Measurements from ENCODE around the gene ITGA11.
A peak's percentile ranks its signal among the peaks of the same experiment; 100 is the strongest.

The ITGA11 gene

DNA sequence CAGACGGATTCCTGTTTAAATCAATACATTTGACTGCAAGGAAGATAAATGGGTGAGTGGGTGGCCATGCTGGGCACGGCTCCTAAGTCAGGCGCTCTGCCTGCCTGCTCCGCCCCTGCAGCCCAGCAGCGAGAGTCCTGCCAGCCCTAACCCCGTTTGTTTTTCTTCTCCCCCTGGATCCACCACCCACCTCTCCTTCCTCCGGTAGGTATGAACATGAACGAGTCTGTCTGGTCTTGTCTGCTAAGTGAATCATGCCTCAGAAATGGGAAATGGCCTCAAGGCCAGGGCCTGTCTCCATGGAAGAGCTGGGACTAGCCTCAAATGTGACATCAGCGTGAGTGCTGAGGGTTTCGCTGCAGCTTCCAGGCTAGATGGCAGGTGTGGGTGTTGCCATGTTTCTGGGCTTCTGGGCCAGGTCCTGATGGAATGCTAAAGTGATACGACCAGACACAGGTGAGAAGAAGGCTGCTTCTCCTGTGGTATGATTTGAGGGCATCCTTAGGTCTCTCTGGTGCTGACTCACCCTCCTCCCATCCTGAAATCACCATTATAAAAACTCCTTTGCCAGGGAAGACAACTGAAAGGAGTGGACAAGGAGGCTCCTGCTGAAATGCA is 160.0 kb downstream of the ITGA11 start:
- DNase-seq (ENCODE audit: low spot score): peak; percentile 61

DNA sequence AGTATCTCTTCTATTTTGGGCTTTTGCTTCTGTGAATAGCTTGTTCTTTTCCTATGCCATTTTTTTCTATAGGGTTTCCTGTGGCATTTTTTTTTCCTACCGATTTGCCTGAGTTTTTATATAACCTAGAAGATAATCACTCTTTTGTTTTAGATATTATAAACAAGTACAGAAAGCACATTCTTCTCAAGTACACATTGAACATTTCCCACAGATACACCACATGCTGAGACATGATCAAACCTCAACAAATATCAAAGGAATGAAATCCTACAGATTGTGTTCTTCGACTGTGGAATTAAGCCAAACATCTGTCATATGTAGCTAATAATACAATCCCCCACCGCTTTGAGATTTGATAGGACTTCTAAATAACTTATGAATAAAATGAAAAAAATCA is 163.6 kb downstream of the ITGA11 start:
- no peak for DNase-seq (ENCODE audit: low spot score)

DNA sequence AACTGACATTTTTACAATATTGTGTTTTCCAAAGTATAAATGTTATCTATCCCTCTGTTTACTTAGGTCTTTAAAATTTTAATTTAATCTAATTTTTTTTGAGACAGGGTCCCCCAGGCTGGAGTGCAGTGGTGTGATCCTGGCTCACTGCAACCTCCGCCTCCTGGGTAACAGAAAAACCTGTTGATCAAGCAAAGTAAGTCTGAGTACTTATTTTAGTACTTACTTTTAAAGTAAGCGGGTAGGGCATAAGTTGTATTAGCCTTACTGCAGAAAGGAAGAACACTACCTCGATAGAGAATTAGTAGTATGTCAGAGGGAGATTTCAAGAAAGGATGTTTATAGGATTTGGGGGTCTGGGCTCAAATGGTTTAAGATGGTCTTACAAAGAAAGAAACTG is 166.3 kb downstream of the ITGA11 start:
- no peak for DNase-seq (ENCODE audit: low spot score)

DNA sequence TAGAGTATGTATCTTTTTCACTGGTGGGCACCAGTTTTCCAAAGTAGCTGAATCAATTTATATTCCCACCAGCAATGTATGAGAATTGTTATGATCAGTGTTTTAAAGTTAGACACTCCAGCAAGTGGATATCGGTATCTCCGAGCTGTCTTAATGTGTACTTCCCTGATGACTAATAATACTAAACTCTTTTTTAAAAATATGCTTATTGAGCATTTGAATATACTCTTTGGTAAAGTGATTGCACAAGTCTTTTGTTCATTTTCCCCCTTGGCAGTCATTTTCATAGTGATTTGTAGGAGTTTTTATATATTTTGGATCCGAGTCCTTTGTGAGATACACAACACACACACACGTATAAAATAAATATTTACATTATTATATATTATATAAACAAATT is 166.9 kb downstream of the ITGA11 start:
- no peak for DNase-seq (ENCODE audit: low spot score)

DNA sequence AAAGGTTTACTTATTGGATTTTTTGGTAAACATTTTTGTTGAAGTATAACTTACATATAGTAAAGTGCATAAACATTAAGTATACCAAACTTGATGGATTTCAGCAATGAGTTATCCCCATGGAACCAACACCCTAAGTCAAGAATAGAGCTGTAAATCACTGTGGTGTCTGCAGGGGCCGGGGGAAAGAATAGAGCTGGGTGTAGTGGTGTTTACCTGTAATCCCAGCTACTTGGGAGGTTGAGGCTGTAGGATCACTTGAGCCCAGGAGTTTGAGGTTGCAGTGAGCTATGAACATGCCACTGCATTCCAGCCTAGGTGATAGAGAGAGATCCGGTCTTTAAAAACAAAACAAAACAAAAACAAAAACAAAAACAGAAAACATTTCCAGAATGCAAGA is 167.7 kb downstream of the ITGA11 start:
- DNase-seq (ENCODE audit: low spot score): no peak

DNA sequence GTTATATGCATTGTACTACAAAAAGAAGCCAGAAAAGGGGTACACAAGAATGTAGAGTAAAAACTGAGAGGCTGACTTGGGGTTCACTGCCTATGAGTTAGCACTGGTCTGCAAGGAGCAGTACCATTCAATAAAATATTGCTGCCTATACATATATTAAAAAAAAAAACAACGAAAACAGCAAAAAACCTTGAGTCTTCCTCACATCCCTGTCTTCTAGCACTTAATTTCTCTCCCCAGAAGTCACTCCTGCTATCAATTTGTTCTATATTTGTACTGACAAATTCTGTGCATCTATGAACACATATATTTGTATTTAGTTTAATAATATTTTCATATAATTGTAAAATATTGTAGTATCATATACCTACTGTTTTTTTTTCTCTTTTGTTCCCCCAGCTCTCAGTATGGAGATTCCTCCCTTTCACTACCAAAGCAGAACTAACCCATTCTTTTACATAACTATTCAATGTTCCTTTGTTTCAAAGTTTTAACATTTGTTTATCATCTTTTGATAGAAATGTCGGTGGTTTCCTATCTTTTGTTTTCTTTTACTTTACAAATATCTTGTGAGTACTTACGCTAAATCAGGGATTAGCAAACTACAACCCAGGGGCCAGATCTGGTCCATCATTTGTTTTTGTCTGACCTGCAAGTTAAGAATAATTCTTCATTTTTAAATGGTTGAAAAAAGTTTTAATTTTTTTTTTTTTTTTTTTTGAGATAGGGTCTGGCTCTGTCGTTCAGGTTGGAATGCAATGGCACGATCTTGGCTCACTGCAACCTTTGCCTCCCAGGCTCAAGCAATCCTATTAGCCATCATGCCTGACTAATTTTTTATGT is 169.2 kb downstream of the ITGA11 start:
- no peak for DNase-seq (ENCODE audit: low spot score)

DNA sequence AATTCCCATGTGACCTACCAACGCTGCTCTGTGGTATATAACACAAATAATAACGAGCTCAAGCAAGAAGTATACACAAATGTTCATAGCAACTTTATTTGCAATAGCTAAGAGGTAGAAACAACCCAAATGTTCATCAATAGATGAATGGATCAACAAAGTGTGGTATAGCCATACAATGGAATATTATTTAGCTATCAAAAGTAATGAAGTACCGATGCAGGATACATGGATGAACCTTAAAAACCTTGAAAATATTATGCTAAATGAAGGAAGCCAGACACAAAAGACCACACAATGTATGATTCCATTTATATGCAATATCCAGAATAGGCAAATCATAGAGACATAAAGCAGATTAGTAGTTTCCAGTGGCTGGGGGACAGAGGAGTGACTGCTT is 170.0 kb downstream of the ITGA11 start:
- no peak for DNase-seq (ENCODE audit: low spot score)

DNA sequence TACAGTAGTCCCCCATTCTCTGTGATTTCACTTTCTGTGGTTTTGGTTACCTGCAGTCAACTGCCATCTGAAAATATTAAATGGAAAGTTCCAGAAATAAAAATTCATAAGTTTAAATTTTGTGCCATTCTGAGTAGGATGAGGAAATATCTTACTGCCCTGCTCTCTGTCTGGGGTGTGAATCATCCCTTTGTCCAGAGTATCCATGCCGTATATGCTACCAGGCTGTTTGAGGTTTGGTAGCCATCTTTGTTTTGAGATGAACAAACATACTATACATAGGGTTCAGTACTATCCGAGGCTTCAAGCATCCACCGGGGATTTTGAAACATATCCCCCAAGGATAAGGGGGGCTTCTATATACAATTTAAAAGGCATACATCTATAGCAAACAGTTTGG is 170.7 kb downstream of the ITGA11 start:
- DNase-seq (ENCODE audit: low spot score): no peak

DNA sequence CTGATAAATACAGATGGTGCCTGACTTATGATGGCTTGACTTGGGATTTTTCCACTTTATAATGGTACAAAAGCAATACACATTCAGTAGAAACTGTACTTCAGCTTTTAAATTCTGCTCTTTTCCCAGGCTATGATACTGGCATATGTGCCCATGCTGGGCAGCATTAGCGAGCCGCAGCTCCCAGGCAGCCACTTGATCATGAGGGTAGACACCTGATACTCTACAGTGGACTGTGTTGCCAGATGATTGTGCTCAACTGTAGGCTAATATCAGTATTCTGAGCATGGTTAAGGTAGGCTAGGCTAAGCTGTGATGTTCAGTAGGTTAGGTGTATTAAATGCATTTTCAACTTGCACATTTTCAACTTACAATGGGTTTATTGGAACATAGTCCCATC is 172.1 kb downstream of the ITGA11 start:
- DNase-seq (ENCODE audit: low spot score): no peak

DNA sequence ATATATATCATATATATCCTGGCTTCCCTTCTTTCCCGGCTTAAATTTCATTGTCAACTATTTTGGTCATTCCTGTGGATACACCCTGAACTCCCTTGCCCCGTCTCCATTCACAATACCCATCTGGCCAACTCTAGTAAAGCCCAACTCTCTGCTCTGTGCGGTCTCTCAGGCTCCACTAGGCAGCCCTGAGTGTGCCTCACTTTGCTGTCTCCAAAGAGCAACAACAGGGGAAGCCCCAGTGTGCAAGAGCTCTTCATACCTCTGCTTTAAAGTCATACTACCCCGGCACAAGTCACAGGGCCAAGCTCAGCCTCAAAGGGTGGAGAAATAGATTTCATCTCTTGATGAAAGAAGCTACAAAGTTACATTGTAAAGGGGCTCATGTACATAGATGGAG is 173.3 kb downstream of the ITGA11 start:
- DNase-seq (ENCODE audit: low spot score): no peak

DNA sequence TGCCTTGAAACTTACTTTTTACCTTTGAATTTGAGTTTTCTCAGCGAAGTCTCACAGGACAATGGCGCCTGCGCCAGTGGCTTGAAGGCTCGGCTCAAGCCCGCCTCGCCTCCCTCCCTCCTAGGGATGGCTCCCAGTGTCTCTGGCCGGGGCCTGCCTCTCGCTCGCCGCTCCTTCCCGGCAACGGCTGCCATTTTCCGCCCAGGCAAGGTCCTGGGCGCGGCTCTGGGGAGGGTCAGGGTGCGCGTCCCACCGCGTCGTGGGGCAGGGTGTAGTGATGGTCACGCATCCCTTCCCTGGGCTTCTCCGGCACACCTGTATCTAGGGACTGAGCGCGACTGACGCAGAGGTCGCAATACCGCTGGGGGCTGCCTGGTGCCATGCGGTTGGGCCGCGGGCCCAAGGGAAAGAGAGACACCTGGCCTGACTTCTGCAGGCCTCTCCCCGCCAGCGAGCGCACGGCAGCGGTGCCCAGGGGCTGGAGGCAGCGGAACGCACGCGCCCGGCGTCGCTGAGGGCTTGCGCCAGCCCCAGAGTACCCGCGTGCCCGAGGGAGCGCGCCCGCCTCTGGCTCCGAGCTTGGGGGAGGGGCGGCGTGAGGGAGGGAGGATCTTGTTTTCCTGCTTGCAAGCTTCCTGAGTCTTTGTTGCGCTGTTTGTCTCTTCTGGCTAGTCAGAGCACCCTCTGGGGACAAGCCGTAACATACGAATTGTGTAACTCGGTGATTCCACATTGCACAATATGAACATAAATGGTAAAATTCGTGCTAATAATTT is 175.1 kb downstream of the ITGA11 start:
- DNase-seq (ENCODE audit: low spot score): peak; percentile 92

DNA sequence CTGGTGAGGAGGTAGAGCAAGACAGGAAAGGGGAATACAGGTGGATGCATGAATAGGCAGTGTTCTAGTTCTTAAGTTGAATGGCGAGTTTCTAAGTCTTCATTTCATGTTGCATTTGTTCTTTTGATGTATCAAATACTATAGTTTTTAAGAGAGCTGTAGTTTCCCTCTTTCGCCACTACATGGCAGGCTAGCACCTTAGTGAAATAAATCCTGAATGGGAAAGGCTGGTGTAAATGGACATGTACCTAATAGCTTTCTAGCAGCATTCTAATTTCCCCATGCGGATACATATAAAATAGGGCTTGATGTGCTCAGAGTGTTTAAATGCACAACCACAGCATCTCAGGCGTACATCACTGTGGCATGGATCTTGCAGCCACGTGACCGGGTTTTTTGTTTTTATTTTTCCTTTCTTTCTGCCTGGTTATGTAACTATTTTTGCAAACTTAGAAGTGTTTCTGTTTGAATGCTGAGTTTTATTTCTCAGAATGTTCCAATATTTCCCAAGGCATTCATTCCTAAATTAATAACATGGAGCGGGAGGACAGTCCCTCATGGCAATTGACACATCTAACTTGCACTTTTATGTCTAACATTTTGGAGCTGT is 178.9 kb downstream of the ITGA11 start:
- DNase-seq (ENCODE audit: low spot score): peak; percentile 94

DNA sequence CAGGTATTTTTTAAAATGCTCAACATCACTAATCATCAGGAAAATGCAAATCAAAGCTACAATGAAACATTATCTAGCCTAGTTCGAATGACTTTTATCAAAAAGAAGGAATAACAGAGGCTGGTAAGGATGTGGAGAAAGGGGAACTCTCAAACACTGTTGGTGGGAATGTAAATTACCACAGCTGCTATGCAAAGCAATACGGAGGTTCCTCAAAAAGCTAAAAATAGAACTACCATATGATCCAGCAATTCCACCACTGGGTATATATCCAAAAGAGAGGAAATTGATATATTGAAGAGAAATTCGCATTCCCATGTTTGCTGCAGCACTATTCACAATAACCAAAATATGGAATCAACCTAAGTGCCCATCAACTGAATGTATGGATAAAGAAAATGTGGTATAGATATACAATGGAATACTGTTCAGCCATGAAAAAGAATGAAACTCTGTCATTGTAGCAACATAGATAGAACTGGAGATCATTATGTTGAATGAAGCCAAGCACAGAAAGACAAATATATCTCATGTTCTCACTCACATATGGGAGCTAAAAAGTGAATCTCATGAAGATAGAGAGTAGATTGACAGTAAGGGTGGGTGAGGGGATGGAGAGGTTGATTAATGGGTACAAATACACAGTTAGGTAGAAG is 182.8 kb downstream of the ITGA11 start:
- no peak for DNase-seq (ENCODE audit: low spot score)

All from pons (tissue), 1 donor.